ENCODE results near the gene BLOC1S1. TPM values are rescaled to one million over a fixed set of nuclear protein-coding genes. Genes with fewer than 3 reads are reported as not detected.

BLOC1S1 gene
- total RNA-seq (2011; cell fraction: chromatin; rRNA removed; ENCODE audit: low replicate concordance), result 9.0 and 26.9 TPM in 2 replicates
- 23.7 and 30.0 TPM in 2 replicates for total RNA-seq (2011; cell fraction: nucleolus; rRNA removed)
- total RNA-seq (2011; cell fraction: nucleoplasm; rRNA removed), result 23.8 and 24.1 TPM in 2 replicates
- 124 and 125 TPM in 2 replicates for total RNA-seq (2014; rRNA removed)
- total RNA-seq (2014; rRNA removed; fragmentation: Illumina TruSeq; extraction: Trizol), result 52.1 and 75.2 TPM in 2 replicates
- total RNA-seq (2015; rRNA removed; fragmentation: Illumina TruSeq; extraction: Trizol), result 82.9 and 84.6 TPM in 2 replicates
- 81.8 and 83.5 TPM in 2 replicates for total RNA-seq (2021)
- polyA plus RNA-seq (2011; rRNA removed), result 86.4 and 95.8 TPM in 2 replicates
- 120 and 170 TPM in 2 replicates for polyA plus RNA-seq (2011; cell fraction: cytosol; rRNA removed)
- 46.8 and 53.7 TPM in 2 replicates for polyA plus RNA-seq (2011; cell fraction: nucleus; rRNA removed)
- 100 and 125 TPM in 2 replicates for polyA plus RNA-seq (2012)
- polyA plus RNA-seq (2014; fragmentation: Illumina TruSeq; extraction: Trizol), result 98.8 and 108 TPM in 2 replicates
- polyA plus RNA-seq (2014; fragmentation: Nextera tagmentation; extraction: Ambion mirVana), result 100 to 1,000 TPM; 122 to 139 TPM
- polyA plus RNA-seq (2014; rRNA removed), result 134 and 161 TPM in 2 replicates
- 34.1 and 43.5 TPM in 2 replicates for polyA minus RNA-seq (2011; rRNA and poly(A)+ RNA removed)
- 22.0 and 22.4 TPM in 2 replicates for polyA minus RNA-seq (2011; cell fraction: cytosol; rRNA and poly(A)+ RNA removed)
- 9.7 and 9.8 TPM in 2 replicates for polyA minus RNA-seq (2011; cell fraction: nucleus; rRNA and poly(A)+ RNA removed)
- percentile 81 among the genes with signal in this experiment for Bru-seq, nascent RNA
- percentile 78 among the genes with signal in this experiment for BruChase-seq, experiment 1, labeled RNA remaining after a 2-hour chase
- percentile 77 among the genes with signal in this experiment for BruChase-seq, experiment 2, labeled RNA remaining after a 6-hour chase
- long read RNA-seq, experiment 1, transcript BLOC1S1-201 (4 exons, 837 nt), result minor isoform, 7 of 89 reads
- long read RNA-seq, experiment 1, transcript BLOC1S1-203 (4 exons, 571 nt), result major isoform, 77 of 89 reads
- long read RNA-seq, experiment 1, partial matches to known transcripts, result 1 of 89 reads
- long read RNA-seq, experiment 1, other reads (novel, unspliced or antisense), result 1 of 89 reads
- long read RNA-seq, experiment 2, transcript BLOC1S1-203 (4 exons, 571 nt), result major isoform, 65 of 76 reads
- long read RNA-seq, experiment 2, partial matches to known transcripts, result 5 of 76 reads
- long read RNA-seq, experiment 2, other reads (novel, unspliced or antisense), result 1 of 76 reads
- long read RNA-seq, experiment 3, transcript BLOC1S1-203 (4 exons, 571 nt), result major isoform, 61 of 66 reads
- long read RNA-seq, experiment 3, partial matches to known transcripts, result 1 of 66 reads
- long read RNA-seq, experiment 3, other reads (novel, unspliced or antisense), result 0 of 66 reads

DNA sequence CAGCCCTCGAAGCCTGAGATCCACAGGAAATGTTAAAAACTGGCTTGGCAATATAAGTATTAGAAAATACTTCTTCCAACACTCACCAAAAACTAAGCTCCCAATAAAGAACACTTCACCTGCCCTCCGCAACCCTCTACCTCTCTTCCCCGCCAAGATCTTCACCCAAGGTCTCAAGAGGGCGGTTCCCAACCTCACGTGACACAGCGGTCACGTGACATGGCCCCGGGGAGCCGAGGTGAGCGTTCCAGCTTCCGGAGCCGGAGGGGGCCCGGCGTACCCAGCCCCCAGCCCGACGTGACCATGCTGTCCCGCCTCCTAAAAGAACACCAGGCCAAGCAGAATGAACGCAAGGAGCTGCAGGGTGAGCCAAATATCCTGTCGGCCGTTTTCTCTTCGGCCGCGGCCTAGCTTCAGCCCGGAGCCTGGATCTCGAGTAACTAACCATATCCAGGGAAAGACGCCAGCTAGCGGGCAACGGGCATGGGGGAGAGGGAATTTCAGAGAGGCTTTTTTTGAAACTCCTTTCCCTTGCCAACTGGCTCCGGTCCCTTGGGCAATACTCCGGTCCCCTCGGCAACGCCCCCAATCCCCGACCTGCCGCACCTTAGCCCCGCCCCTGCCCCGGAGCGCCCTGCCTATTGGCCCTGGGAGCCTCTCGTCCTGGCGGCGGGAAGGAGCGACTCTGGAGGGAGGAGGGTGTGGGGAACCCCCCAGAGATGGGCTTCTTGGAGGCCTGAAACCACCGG is at the start of gene BLOC1S1:
BLOC1S1 (plus strand) TSS at position 214 of the 749 bp plus-strand sequence; CDS start at position 220, 6 bp downstream.
- in situ Hi-C loops (cut with MboI), result no loop called here
- peak within 1 kb of the TSS; percentile 82 to 92 for H3K9ac ChIP-seq (ENCODE audit: insufficient read depth in 1 of 2, low read depth in 2 of 2, low read length in 2 of 2)
- 2% methylated on average over 41 of the region's 42 CpGs for WGBS (ENCODE audit: insufficient coverage, low coverage, missing lambda C conversion rate)
- peaks cover 6% of the 10 kb centered on the region; the same call in 2 of the 3 replicates for H3K79me2 ChIP-seq (ENCODE audit: control insufficient read depth, insufficient read depth, low read length)
- CTCF ChIA-PET (ENCODE audit: low intra/inter-chr PET ratio), result no interaction called here
- no peaks in the 10 kb centered on the region for H3K9me3 ChIP-seq (replicated peaks; ENCODE audit: control insufficient read depth, insufficient read depth, low read depth, low read length)
- peak within 1 kb of the TSS; percentile 84 for H3K4me3 ChIP-seq
- DNase-seq (ENCODE audit: extremely low read depth in 1 of 4, low spot score in 3 of 4) (peak; percentile 96 to 98 (median 97)), ATAC-seq (peak; percentile 97), FAIRE-seq (peak; percentile 85)
- no peaks in the 10 kb centered on the region for H3K27me3 ChIP-seq (ENCODE audit: control insufficient read depth in 2 of 2, insufficient read depth in 2 of 2, low read length in 2 of 2)
- H3K9me1 ChIP-seq (ENCODE audit: control insufficient read depth, insufficient read depth, low read length), result no peaks in the 10 kb centered on the region
- H4K20me1 ChIP-seq (replicated peaks; ENCODE audit: control insufficient read depth, insufficient read depth, low read length), result no peaks in the 10 kb centered on the region; the same call in 1 of the 2 replicates
- peak within 1 kb of the TSS; percentile 98 for H2AFZ ChIP-seq (ENCODE audit: low read depth, low read length)
- intact Hi-C loops (cut with micrococcal nuclease), result loop anchor here (1.0 kb wide), 1 partner anchor 12 kb away; no protein-coding TSS in a partner anchor
- POLR2A ChIA-PET, result interaction anchor here (0.9 to 2.8 kb wide), 5 partner anchors 9 to 281 kb away, joined by 3 to 12 read pairs (median 3); partner anchors contain the start of genes CD63 and SUOX
- no peaks in the 10 kb centered on the region; the same call in 2 of the 3 replicates for H3K36me3 ChIP-seq (ENCODE audit: control insufficient read depth, insufficient read depth, low read length)
- TSS peak; percentile 58 for BruUV-seq (replicated peaks)
- H3K4me2 ChIP-seq (ENCODE audit: insufficient read depth, low read length), result peak within 1 kb of the TSS; percentile 90
- peak within 1 kb of the TSS; percentile 88 for H3K27ac ChIP-seq (ENCODE audit: extremely low read depth, low read depth, low read length)
- H3K4me1 ChIP-seq (replicated peaks in 1 of 2; ENCODE audit: control insufficient read depth in 2 of 2, insufficient read depth in 2 of 2, low read length in 2 of 2), result peaks cover 18 to 26% of the 10 kb centered on the region in 2 experiments; a peak in 4 of 5 replicates
- no peak for TF ChIP-seq NCOA6 (IDR thresholded peaks at IDR 0.05)
- 0 out of 2 replicates have a peak, but pooled peaks have one; percentile 21 for TF ChIP-seq BCOR (IDR thresholded peaks at IDR 0.05)
- TF ChIP-seq, protein P1, sequence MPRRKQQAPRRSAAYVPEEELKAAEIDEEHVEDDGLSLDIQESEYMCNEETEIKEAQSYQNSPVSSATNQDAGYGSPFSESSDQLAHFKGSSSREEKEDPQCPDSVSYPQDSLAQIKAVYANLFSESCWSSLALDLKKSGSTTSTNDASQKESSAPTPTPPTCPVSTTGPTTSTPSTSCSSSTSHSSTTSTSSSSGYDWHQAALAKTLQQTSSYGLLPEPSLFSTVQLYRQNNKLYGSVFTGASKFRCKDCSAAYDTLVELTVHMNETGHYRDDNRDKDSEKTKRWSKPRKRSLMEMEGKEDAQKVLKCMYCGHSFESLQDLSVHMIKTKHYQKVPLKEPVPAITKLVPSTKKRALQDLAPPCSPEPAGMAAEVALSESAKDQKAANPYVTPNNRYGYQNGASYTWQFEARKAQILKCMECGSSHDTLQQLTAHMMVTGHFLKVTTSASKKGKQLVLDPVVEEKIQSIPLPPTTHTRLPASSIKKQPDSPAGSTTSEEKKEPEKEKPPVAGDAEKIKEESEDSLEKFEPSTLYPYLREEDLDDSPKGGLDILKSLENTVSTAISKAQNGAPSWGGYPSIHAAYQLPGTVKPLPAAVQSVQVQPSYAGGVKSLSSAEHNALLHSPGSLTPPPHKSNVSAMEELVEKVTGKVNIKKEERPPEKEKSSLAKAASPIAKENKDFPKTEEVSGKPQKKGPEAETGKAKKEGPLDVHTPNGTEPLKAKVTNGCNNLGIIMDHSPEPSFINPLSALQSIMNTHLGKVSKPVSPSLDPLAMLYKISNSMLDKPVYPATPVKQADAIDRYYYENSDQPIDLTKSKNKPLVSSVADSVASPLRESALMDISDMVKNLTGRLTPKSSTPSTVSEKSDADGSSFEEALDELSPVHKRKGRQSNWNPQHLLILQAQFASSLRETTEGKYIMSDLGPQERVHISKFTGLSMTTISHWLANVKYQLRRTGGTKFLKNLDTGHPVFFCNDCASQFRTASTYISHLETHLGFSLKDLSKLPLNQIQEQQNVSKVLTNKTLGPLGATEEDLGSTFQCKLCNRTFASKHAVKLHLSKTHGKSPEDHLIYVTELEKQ (CRISPR knock-in tag; IDR thresholded peaks at IDR 0.05), result no peak
- no peak for TF ChIP-seq NR2F6 (CRISPR knock-in tag; IDR thresholded peaks at IDR 0.05)
- TF ChIP-seq HDAC2 (IDR thresholded peaks at IDR 0.05), result peak; percentile 93
- peak; percentile 81 for TF ChIP-seq PHF21A (IDR thresholded peaks at IDR 0.05; ENCODE audit: borderline replicate concordance, low read depth)
- peak; percentile 99 for TF ChIP-seq SIN3A (IDR thresholded peaks at IDR 0.05; ENCODE audit: borderline replicate concordance in 2 of 2, control insufficient read depth in 1 of 2, low read depth in 2 of 2, low read length in 2 of 2)
- TF ChIP-seq GTF2E2 (tag; IDR thresholded peaks at IDR 0.05), result 0 out of 2 replicates have a peak, but pooled peaks have one; percentile 53
- TF ChIP-seq SMAD1 (IDR thresholded peaks at IDR 0.05; ENCODE audit: low read depth, low read length, partially characterized antibody), result peak; percentile 16
- TF ChIP-seq NONO (IDR thresholded peaks at IDR 0.05; ENCODE audit: low read depth in 2 of 2, low read length in 1 of 2), result no peak
- no peak for TF ChIP-seq SRSF7 (optimal IDR thresholded peaks at IDR 0.05; ENCODE audit: low read depth, low read length)
- peak; percentile 94 for TF ChIP-seq SP1 (CRISPR knock-in tag; IDR thresholded peaks at IDR 0.05)
- peak; percentile 28; the same call in 1 of the 2 replicates for TF ChIP-seq MXI1 (IDR thresholded peaks at IDR 0.05; ENCODE audit: low read depth, low read length)
